ENCODE data around the gene BPNT1. TPM values are rescaled to one million over a fixed set of nuclear protein-coding genes. Genes with fewer than 3 reads are reported as not detected.
A peak's percentile ranks its signal among the peaks of the same experiment; 100 is the strongest.

BPNT1 gene
- total RNA-seq, 6 experiments from 2014 or later, result 13.6 to 26.1 (median 16.8) TPM

GRCh38 chr1:220084460-220084859 lies 5.1 kb downstream of the BPNT1 start:
- Histone ChIP-seq H3K27me3 (no peaks in the 10 kb centered on the region), H3K36me3 (no peaks in the 10 kb centered on the region), H3K9me3 (no peaks in the 10 kb centered on the region), H3K4me1 (peaks cover 0 to 5% (median 0%) of the 10 kb centered on the region in 4 donors), H3K4me3 (no peak overlapping the region), H3K27ac (peak overlapping the region in 1 of 3 donors; percentile 4)
- intact Hi-C loops (cut with DNase I), result no loop called here
- DNase-seq, result no peak
- TF ChIP-seq POLR2A (IDR thresholded peaks at IDR 0.05), result no peak
- no peak for TF ChIP-seq CTCF (IDR thresholded peaks at IDR 0.05)
- WGBS (ENCODE audit: insufficient coverage, low coverage, low lambda C conversion rate, missing lambda C conversion rate), result 100% methylated on average over 1 of the region's 1 CpG
- peak in 3 of 4 donors; percentile 47 to 92 (median 58) for ATAC-seq

GRCh38 chr1:220077887-220078286 lies 11.7 kb downstream of the BPNT1 start:
- no peak overlapping the region for H3K27ac ChIP-seq
- H3K4me3 ChIP-seq, result no peak overlapping the region
- H3K4me1 ChIP-seq, result no peaks in the 10 kb centered on the region
- no peak for DNase-seq
- 94% methylated on average over 3 of the region's 3 CpGs for WGBS (ENCODE audit: insufficient coverage, low coverage, low lambda C conversion rate, missing lambda C conversion rate)
- TF ChIP-seq POLR2A (IDR thresholded peaks at IDR 0.05) (no peak), CTCF (IDR thresholded peaks at IDR 0.05) (no peak)
- no peaks in the 10 kb centered on the region for H3K27me3 ChIP-seq
- peaks cover 0 to 10% (median 1%) of the 10 kb centered on the region in 4 donors for H3K36me3 ChIP-seq
- intact Hi-C loops (cut with DNase I), result no loop called here
- no peak for ATAC-seq
- no peaks in the 10 kb centered on the region for H3K9me3 ChIP-seq

GRCh38 chr1:220076861-220077762 lies 12.5 kb downstream of the BPNT1 start:
- H3K4me1 ChIP-seq, result no peaks in the 10 kb centered on the region
- intact Hi-C loops (cut with DNase I), result no loop called here
- H3K27me3 ChIP-seq, result no peaks in the 10 kb centered on the region
- no peaks in the 10 kb centered on the region for H3K9me3 ChIP-seq
- H3K36me3 ChIP-seq, result peaks cover 0 to 17% (median 4%) of the 10 kb centered on the region in 4 donors
- H3K4me3 ChIP-seq, result no peak overlapping the region
- no peak for TF ChIP-seq CTCF (IDR thresholded peaks at IDR 0.05)
- no peak for TF ChIP-seq POLR2A (IDR thresholded peaks at IDR 0.05)
- WGBS (ENCODE audit: insufficient coverage, low coverage, low lambda C conversion rate, missing lambda C conversion rate), result 93% methylated on average over 4 of the region's 4 CpGs
- no peak overlapping the region for H3K27ac ChIP-seq
- DNase-seq (no peak), ATAC-seq (no peak)

GRCh38 chr1:220067269-220068204 lies 22.1 kb downstream of the BPNT1 start:
- Histone ChIP-seq H3K4me3 (no peak overlapping the region), H3K27me3 (no peaks in the 10 kb centered on the region), H3K27ac (no peak overlapping the region), H3K4me1 (no peaks in the 10 kb centered on the region), H3K36me3 (peaks cover 0 to 52% (median 13%) of the 10 kb centered on the region in 4 donors), H3K9me3 (no peaks in the 10 kb centered on the region)
- intact Hi-C loops (cut with DNase I), result no loop called here
- DNase-seq, result no peak
- 94% methylated on average over 3 of the region's 3 CpGs for WGBS (ENCODE audit: insufficient coverage, low coverage, low lambda C conversion rate, missing lambda C conversion rate)
- ATAC-seq, result no peak
- TF ChIP-seq POLR2A (IDR thresholded peaks at IDR 0.05), result no peak
- TF ChIP-seq CTCF (IDR thresholded peaks at IDR 0.05), result no peak
